Measurements from ENCODE around the gene EIF3A. TPM values are rescaled to one million over a fixed set of nuclear protein-coding genes. Genes with fewer than 3 reads are reported as not detected.

EIF3A gene
- total RNA-seq, 6 experiments from 2014 or later, result 132 to 149 (median 139) TPM

- peaks cover 2% of the 10 kb centered on the region for H3K27me3 Mint-ChIP-seq (ENCODE audit: insufficient read depth)
- no peaks in the 10 kb centered on the region; the same call in 1 of the 2 replicates for H3K4me1 Mint-ChIP-seq (ENCODE audit: low read depth)
- no peak overlapping the region; the same call in 1 of the 2 replicates for H3K4me3 Mint-ChIP-seq
- no peaks in the 10 kb centered on the region for H3K9me3 Mint-ChIP-seq
- DNase-seq, result no peak
- no peak overlapping the region for H3K27ac Mint-ChIP-seq
- TF ChIP-seq, protein P1, sequence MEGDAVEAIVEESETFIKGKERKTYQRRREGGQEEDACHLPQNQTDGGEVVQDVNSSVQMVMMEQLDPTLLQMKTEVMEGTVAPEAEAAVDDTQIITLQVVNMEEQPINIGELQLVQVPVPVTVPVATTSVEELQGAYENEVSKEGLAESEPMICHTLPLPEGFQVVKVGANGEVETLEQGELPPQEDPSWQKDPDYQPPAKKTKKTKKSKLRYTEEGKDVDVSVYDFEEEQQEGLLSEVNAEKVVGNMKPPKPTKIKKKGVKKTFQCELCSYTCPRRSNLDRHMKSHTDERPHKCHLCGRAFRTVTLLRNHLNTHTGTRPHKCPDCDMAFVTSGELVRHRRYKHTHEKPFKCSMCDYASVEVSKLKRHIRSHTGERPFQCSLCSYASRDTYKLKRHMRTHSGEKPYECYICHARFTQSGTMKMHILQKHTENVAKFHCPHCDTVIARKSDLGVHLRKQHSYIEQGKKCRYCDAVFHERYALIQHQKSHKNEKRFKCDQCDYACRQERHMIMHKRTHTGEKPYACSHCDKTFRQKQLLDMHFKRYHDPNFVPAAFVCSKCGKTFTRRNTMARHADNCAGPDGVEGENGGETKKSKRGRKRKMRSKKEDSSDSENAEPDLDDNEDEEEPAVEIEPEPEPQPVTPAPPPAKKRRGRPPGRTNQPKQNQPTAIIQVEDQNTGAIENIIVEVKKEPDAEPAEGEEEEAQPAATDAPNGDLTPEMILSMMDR (IDR thresholded peaks at IDR 0.05), result no peak
- peaks cover 73% of the 10 kb centered on the region for H3K36me3 Mint-ChIP-seq (ENCODE audit: low read depth)
Observed at GRCh38 chr10:119049777-119050176, 30.8 kb downstream of the EIF3A start.

DNA sequence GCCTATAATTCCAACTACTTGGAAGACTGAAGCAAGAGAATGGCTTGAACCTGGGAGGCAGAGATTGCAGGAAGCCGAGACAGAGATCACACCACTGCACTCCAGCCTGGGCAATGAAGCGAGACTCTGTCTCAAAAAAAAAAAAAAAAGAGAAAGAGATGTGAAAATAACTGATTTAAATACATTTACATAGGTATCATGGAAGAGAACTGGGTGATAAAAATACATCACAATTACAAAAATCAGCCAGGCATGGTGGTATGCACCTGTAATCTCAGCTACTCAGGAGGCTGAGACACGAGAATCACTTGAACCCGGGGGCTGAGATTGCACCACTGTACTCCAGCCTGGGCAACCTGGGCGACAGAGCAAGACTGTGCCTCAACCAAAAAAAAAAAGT lies 31.3 kb downstream of the EIF3A start:
- Mint-ChIP-seq H3K36me3 (ENCODE audit: low read depth) (peaks cover 69% of the 10 kb centered on the region), H3K27me3 (ENCODE audit: insufficient read depth) (peaks cover 2% of the 10 kb centered on the region), H3K4me1 (ENCODE audit: low read depth) (no peaks in the 10 kb centered on the region; the same call in 1 of the 2 replicates), H3K9me3 (no peaks in the 10 kb centered on the region), H3K4me3 (no peak overlapping the region), H3K27ac (no peak overlapping the region)
- TF ChIP-seq, protein P1 (IDR thresholded peaks at IDR 0.05), result no peak
- DNase-seq, result no peak

DNA sequence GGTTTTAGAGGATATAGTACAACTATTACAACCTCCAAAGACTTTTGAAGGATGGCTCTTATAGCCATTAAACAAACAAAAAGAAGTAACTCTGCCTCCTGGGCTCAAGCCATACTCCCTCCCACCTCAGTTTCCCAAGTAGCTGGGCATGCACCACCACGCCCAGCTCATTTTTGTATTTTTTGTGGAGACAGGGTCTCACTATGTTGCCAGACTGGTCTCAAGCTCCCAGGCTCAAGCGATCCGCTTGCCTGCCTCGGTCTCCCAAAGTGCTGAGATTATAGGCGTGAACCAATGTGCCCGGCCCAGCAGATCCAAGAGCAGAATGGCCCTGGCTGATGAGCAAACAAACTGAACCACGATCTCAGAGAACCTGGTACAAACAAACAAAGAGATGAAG lies 35.1 kb downstream of the EIF3A start:
- H3K4me1 Mint-ChIP-seq (ENCODE audit: low read depth), result no peaks in the 10 kb centered on the region; the same call in 1 of the 2 replicates
- peaks cover 4% of the 10 kb centered on the region; the same call in 1 of the 2 replicates for H3K9me3 Mint-ChIP-seq
- no peak overlapping the region for H3K27ac Mint-ChIP-seq
- TF ChIP-seq, protein P1 (IDR thresholded peaks at IDR 0.05), result no peak
- H3K4me3 Mint-ChIP-seq, result no peak overlapping the region
- no peak for DNase-seq
- H3K27me3 Mint-ChIP-seq (ENCODE audit: insufficient read depth), result peaks cover 9% of the 10 kb centered on the region
- peaks cover 73% of the 10 kb centered on the region for H3K36me3 Mint-ChIP-seq (ENCODE audit: low read depth)

- no peak overlapping the region for H3K27ac Mint-ChIP-seq
- H3K9me3 Mint-ChIP-seq, result peaks cover 4% of the 10 kb centered on the region; the same call in 1 of the 2 replicates
- H3K4me3 Mint-ChIP-seq, result no peak overlapping the region
- H3K27me3 Mint-ChIP-seq (ENCODE audit: insufficient read depth), result peaks cover 9% of the 10 kb centered on the region
- DNase-seq, result no peak
- peaks cover 5% of the 10 kb centered on the region; the same call in 1 of the 2 replicates for H3K4me1 Mint-ChIP-seq (ENCODE audit: low read depth)
- peaks cover 59% of the 10 kb centered on the region for H3K36me3 Mint-ChIP-seq (ENCODE audit: low read depth)
- TF ChIP-seq, protein P1 (IDR thresholded peaks at IDR 0.05), result no peak
Observed at GRCh38 chr10:119042169-119042568, 38.4 kb downstream of the EIF3A start.

DNA sequence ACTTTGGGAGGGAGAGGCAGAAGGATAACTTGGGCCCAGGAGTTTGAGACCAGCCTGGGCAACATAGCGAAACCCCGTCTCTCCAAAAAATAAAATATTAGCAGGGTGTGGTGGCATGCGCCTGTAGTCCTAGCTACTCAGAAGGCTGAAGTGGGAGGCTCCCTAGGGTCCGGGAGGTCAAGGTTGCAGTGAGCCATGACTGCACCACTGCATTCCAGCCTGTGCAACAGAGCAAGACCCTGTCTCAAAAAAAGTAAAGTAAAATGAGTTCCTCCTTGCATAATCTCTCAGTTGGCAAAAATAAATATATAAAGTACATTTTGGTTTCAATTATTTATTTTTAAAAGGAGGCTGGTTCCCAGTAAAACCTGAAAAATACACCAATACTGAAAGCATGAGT lies 39.3 kb downstream of the EIF3A start:
- H3K4me1 Mint-ChIP-seq (ENCODE audit: low read depth), result peaks cover 5% of the 10 kb centered on the region; the same call in 1 of the 2 replicates
- peaks cover 9% of the 10 kb centered on the region for H3K27me3 Mint-ChIP-seq (ENCODE audit: insufficient read depth)
- H3K9me3 Mint-ChIP-seq, result peaks cover 4% of the 10 kb centered on the region; the same call in 1 of the 2 replicates
- no peak overlapping the region for H3K4me3 Mint-ChIP-seq
- DNase-seq, result no peak
- H3K36me3 Mint-ChIP-seq (ENCODE audit: low read depth), result peaks cover 59% of the 10 kb centered on the region
- H3K27ac Mint-ChIP-seq, result no peak overlapping the region
- TF ChIP-seq, protein P1 (IDR thresholded peaks at IDR 0.05), result no peak

Data from HFFc6 (cell line).